Lower leg skin (tissue), 4 donors: ENCODE results near the gene CASR. TPM values are rescaled to one million over a fixed set of nuclear protein-coding genes. Genes with fewer than 3 reads are reported as not detected.

ENCODE experiments used
- DNase-seq, 2 donors: peaks; one replicate each; pipeline ENCODE4 v3.0.0-alpha.2; 2019; ENCODE audit warnings: low spot score in 2 of 2
- H3K4me3 ChIP-seq: fragments of 200-600 bp; sonication (generic); 2 replicates; pipeline ENCODE4 v1.5.1; 2017; ENCODE audit warnings: mild to moderate bottlenecking, low read depth; ENCODE audit not compliant: poor library complexity, severe bottlenecking
- CTCF ChIP-seq, 3 donors: fragments of 450-650 bp; IDR thresholded peaks; one replicate each; pipeline ENCODE4 v1.5.1; 2016; ENCODE audit warnings: antibody characterized with exemption in 3 of 3, mild to moderate bottlenecking in 3 of 3, moderate library complexity in 2 of 3
- POLR2A ChIP-seq, 2 donors: fragments of 450-650 bp; IDR thresholded peaks; one replicate each; pipeline ENCODE4 v1.6.1; 2016 to 2017; ENCODE audit warnings: antibody characterized with exemption in 2 of 2, mild to moderate bottlenecking in 1 of 2, moderate library complexity in 1 of 2
- WGBS, 2 donors: methylation state at CpG; one replicate each; pipeline ENCODE4 v1.1.5; 2018; 5-methylcytosine and 5-hydroxymethylcytosine counted together
- intact Hi-C: fragments of 100-400 bp; cut with DNase I; formaldehyde crosslinking; loops from one replicate; pipeline ENCODE4 v1.15.0; 2023; ENCODE audit warnings: low total_unique reads
- total RNA-seq, 4 donors: library from RNA; depleted of rRNA; stranded (reverse); fragments of >200 nt; gene quantifications; one replicate each; pipeline ENCODE4 v1.1.0, GENCODE V29; 2016

Gene CASR
- total RNA-seq, 4 donors from 2014 or later: not detected

- no peak for DNase-seq
- no peak overlapping the region for H3K4me3 ChIP-seq
- TF ChIP-seq CTCF (IDR thresholded peaks at IDR 0.05): no peak
- no peak for TF ChIP-seq POLR2A (IDR thresholded peaks at IDR 0.05)
- WGBS, 2 donors: 22 to 26% methylated on average over 6 of the region's 6 CpGs
- intact Hi-C loops: no loop called here
Observed at GRCh38 chr3:122294359-122294758, 110.9 kb downstream of the CASR start.

GRCh38 chr3:122295266-122296062 lies 112.0 kb downstream of the CASR start:
- no peak for TF ChIP-seq CTCF (IDR thresholded peaks at IDR 0.05)
- no peak for TF ChIP-seq POLR2A (IDR thresholded peaks at IDR 0.05)
- no peak overlapping the region for H3K4me3 ChIP-seq
- 57 to 69% methylated on average over 5 of the region's 5 CpGs for WGBS, 2 donors
- DNase-seq: no peak
- intact Hi-C loops: loop anchor here (2.0 kb wide), 1 partner anchor 71 kb away; no protein-coding TSS in a partner anchor

- intact Hi-C loops: no loop called here
- DNase-seq: no peak
- no peak for TF ChIP-seq CTCF (IDR thresholded peaks at IDR 0.05)
- TF ChIP-seq POLR2A (IDR thresholded peaks at IDR 0.05): no peak
- WGBS, 2 donors: 66 to 69% methylated on average over 2 of the region's 2 CpGs
- no peak overlapping the region for H3K4me3 ChIP-seq
Observed at GRCh38 chr3:122298239-122298638, 114.8 kb downstream of the CASR start.

DNA sequence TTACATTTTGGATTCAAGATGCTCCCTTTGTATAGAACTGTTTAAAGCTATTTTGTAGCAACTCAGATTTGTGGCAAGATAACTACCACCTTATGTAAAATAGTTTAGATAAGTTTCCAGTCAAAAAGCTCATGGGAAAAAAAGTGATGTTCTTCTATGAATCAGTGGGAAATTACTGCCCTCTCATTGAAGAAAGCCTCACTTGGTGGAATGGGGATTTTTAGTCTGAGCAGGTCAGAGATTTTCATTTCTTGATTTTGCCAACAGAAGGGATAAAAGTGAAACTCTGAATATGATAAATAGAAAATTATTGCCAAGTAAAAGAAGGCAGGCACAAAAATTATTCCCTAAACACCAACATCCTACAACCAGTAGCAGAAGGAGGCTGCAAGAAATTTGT lies 115.7 kb downstream of the CASR start:
- TF ChIP-seq CTCF (IDR thresholded peaks at IDR 0.05) (no peak), POLR2A (IDR thresholded peaks at IDR 0.05) (no peak)
- DNase-seq: no peak
- intact Hi-C loops: no loop called here
- no peak overlapping the region for H3K4me3 ChIP-seq

GRCh38 chr3:122299872-122300460 lies 116.5 kb downstream of the CASR start:
- intact Hi-C loops: no loop called here
- no peak overlapping the region for H3K4me3 ChIP-seq
- 84 to 85% methylated on average over 12 of the region's 12 CpGs for WGBS, 2 donors
- DNase-seq: no peak
- TF ChIP-seq POLR2A (IDR thresholded peaks at IDR 0.05) (no peak), CTCF (IDR thresholded peaks at IDR 0.05) (no peak)
